NCI-H2081 treated with DMSO at 0.1 percent for 48 hours (cell line): ENCODE results near the gene IGF2R.

Experiments
- DNase-seq: peaks from one replicate; lab custom pipeline; 2025; lab: John Stamatoyannopoulos, UW

The IGF2R gene

DNA sequence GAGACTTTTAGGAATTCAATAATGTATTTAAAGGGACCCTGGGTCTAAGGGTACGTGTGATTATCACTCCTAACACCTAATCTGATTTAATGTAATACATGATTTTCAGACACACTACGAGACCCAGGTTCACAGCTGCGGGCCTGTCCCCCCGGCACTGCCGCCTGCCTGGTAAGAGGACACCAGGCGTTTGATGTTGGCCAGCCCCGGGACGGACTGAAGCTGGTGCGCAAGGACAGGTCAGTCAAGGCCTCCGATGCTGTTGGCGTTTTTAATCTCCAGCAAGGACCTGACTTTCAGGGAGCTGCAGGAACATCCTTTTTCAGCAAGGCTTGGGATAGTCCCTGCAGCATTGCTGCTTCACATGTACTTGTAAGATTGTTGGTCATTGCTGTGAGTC is 58.2 kb downstream of the IGF2R start:
- no peak for DNase-seq

DNA sequence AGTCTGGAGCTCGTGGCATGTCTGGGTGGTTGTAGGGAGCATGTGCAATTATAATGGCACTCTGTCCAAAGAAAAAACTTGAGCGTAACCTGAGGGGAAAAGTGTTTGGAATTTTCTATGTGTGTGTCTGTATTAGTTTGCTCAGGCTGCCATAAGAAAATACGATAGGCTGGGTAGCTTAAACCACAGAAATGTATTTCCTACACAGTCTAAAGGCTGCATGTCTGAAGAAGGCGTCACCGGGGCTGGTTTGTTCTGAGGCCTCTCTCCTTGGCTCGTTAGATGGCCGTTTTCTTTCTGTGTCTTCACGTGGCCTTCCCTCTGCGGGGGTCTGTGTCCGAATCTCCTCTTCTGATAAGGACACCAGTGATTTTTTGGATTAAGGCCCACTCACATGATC is 59.0 kb downstream of the IGF2R start:
- DNase-seq: no peak

DNA sequence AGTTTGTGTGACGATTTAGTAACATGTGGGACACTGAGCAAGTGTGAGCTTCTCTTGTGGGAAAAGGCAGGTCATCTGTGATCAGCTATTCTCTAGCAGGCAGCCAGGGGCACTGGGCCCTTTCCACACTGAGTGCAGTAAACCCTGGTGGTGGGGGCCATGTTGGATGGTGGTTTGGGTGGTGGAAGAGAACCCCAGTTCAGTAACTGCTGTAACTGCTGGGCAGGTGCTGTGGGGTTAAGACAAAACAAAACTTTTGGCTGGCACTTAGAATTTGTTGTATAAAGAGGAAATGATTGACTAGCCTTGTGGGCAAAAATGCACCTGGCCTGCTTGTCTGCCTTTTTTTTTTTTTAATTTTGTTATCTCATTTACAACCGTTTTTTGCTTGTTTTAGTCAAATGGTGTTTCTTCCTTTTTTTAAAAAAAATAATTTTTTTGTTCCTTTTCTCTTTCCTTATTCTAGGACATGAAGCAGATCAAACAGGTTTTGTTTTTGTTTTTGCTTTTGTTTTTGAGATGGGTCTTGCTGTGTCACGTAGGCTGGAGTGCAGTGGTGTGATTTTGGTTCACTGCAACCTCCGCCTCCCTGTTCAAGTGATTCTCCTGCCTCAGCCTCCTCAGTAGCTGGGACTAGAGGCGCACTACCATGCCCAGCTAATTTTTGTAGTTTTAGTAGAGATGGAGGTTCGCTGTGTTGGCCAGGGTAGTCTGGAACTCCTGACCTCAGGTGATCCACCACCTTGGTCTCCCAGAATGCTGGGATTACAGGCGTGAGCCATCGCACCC is 59.8 kb downstream of the IGF2R start:
- no peak for DNase-seq

DNA sequence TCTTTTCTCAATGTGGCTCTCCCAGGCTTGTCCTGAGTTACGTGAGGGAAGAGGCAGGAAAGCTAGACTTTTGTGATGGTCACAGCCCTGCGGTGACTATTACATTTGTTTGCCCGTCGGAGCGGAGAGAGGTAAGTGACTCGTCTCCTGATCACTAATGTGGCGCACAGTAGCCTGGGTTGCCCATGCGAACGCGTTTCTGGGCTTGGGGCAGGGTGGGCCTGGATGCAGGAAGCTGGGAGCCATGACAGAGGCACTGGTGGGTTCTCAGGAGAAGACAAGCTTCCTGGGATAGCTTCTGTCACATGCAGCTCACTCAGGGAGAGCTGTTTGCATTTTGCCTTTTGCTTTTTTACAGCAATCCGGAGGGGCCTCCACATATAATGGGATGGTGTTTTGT is 60.6 kb downstream of the IGF2R start:
- DNase-seq: no peak

DNA sequence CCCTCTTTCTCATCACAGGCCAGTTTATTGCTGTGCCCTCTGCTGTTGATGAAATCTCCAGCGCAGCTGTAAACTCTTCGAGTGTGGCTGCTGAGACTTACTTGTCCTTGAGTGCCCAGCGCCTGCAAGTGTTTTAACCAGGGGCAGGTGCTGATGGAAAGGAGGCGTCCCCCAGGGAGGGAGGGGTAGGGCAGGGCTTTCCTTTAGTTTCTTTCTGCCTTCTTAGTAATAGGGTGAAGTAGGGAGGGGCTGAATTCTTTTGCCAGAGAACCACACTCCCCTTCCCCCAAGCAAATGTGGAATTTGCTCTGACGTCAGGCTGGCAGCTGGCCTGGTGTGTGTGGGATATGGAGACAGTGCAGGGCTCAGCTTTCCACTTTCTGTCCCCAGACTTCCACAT is 61.2 kb downstream of the IGF2R start:
- DNase-seq: no peak

DNA sequence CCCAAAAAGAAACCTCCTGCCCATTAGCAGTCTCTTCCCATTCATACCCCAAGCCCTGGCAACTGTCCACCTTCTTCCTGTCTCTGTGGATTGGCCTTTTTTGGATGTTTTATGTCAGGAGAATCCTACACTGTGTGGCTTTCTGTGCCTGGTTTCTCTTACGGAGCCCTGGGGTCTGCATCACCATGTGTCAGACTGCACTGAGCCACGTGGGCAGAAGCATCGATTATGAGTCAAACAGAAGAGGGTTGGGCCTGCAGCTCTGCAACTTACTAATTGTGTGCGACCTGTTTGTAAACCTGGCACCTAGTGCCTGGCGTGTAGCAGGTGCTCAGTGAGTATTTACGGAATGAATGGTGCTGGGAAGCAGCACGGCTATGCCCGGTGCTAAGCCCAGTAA is 62.6 kb downstream of the IGF2R start:
- DNase-seq: no peak

DNA sequence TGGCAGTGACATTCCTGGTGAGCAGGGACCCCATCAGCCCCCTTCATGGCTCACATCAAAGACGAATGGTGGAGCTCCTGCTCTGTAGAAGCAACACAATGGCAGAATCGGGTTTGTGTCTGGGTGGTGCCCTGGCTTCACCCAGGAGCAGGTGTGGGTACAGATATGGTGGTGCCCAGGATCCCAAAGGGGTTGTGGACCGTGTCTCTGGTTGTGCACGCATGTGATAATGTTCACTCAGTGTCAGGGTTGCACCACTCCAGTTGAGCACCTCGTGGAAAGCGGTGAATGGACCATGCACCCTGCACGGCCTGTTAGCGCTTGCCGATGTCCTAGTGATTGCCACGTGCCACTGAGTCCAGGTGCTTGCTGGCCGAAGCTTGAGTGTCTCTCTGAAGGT is 63.0 kb downstream of the IGF2R start:
- DNase-seq: no peak

DNA sequence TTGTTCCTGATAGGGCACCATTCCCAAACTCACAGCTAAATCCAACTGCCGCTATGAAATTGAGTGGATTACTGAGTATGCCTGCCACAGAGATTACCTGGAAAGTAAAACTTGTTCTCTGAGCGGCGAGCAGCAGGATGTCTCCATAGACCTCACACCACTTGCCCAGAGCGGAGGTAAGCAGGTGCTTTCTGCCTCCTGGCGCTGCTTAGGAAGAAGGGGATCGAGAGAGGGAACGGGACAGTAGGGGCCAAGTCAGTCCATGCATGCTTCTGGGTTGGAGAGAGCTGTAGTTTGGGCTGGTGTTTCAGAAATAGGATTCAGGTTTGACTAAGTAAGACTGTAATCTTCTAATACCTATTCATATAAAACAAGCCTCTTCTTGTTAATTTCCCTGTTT is 63.7 kb downstream of the IGF2R start:
- no peak for DNase-seq

DNA sequence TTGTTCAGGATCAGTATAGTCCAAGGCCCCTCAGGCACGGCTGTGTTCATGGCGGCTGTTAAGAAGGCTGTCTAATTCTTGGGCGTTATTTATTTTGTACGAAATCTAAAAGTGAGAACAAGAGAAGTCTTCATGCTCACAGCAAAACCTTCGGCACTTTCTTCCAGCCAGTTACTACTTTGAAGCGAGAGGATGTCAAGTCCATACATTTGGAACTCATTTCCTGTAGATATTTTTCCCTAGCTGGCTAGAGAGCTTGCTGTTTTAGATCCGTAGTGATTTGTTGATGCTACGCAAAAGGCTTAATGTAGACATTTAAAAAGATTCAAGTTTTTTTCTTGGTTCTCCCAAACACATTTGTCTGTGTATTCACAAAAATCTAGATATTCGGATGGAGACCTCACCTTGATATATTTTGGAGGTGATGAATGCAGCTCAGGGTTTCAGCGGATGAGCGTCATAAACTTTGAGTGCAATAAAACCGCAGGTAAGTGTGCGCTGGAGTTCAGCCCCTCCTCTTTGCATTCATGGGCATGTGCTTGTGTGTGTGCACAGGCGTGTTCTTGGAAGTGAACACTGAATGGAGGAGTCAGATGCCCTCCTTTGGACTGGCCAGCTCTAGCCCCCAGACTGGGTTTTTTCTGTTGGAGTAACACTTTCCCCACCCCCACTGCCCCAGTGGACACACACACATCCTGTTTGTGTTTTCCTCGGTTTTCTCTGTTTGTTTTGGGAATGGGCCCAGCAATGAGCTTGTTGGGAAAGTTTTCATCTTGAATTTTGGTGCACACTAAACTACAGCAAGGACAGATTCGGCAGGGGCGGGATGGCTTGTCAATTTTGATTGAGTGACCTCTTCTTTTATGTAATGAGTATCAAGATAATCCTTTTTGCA is 65.4 kb downstream of the IGF2R start:
- no peak for DNase-seq

DNA sequence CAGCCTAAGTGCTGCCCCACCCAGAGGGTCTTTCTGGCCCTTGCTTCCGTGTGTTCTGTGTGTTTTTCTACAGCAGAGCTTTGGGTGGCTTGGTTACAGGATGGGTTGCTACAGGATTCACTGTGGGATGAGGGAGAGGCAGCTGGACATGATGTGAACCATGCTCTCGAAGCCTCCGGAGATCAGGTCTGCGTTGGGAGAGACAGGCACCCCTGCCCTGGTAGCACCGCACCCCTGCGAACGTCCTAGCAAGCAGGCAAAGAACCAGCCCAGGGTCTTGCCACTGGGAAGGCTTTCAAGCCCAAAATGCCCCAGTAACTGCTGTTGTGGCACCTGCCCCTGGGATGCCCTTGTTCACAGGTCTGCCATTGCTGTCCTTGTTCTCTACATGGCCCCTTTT is 66.4 kb downstream of the IGF2R start:
- no peak for DNase-seq

DNA sequence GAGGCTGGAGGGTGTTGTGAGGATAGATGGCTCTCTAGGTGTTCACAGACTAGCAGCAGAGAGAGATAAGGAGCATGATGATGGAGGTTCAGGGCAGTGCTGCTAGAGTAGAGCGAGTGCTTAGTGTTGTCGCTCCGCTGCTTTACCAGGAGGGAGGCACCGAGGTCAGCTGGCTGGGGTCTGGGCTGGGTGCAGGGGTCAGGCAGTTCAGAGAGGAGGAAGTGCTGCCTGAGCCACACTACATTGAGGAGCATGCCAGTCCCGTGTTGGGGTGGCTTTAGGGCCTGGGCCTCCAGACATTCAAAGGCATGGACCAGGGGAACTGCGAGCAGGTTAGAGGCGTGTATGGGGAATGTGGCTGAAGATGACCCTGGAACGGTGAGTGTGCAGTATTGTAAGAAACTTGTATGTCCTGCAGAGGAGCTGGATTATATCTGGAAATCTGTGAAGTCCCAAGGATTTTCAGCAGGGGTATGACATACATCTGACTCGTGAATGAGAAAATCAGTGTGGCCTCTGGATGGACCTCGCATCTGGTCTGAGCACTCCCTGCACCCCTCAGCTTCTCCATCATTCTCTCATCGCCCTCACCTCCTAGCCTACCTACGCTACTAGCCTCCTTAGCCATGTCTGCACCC is 66.9 kb downstream of the IGF2R start:
- DNase-seq: no peak

DNA sequence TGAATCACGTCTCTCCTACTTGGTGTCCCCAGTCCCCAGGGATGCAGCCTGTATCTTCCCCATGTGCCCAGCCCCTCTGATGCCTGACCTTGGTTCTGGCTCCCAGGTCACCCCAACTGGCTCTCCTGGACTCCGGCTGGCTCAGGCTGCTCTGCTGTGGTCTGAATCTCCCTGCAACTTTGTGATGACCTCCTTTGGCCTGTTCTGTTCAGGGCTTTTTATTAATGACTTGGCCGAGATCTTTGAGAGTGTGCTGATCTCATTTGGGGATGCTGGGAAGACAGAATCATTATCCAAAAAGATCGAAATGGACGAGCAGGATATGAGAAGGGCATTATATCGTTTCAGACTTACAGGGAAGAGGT is 67.4 kb downstream of the IGF2R start:
- no peak for DNase-seq

DNA sequence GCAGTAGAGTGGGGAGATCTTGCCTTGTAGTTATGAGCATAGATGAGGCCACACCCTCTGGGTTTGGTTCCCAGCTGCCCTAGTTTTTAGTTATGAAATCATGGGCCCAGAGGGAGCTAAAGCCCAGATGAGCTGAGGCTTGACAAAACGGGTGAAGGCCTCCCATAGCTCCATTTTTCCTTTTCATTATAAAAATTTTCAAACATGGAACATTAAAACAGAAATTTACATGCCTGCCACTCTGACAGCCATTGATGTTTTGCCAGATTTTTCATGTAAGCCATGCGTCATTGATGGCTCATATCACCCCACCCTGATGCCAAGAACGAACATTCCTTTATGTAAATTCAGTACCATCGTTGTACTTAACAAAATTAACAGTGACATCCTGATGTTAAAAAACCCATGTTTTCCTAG is 67.9 kb downstream of the IGF2R start:
- DNase-seq: no peak

DNA sequence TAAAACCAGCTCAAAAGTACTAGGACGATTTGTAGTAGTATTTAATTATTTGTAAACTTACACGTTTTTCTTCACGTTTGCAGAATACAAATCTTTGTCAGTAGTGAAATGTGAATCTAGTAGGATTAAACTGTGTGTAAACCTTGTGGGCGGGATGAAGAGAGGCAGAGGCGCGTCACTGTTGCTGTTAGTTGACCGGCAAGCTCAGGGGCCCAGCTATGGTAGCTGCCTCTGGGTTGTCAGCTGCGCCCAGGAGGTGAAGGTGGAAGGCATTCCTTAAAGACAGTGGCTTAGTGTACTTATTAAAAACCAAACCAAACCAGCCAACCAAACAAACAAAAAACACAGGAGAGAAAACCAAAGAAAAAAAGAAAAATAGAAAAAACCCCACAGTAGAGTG is 69.6 kb downstream of the IGF2R start:
- no peak for DNase-seq

DNA sequence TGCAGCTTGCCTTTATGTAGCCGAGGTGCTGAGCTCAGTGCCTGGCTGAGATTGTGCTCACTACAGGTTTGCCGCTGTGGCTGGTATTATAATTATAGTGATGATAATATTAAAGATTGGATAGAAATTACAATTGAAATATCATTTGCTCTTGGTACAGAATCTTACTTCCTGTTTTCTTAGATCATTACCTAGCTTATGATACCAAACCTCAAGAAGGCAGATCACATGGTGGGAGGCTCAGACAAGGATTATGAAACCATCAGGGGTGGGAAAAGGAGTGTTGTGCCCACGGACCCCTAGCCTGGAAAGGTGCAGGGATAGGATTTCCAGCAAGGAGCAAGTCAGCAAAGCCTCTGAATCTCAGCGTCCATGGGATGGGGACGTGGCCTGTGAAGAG is 70.6 kb downstream of the IGF2R start:
- no peak for DNase-seq

DNA sequence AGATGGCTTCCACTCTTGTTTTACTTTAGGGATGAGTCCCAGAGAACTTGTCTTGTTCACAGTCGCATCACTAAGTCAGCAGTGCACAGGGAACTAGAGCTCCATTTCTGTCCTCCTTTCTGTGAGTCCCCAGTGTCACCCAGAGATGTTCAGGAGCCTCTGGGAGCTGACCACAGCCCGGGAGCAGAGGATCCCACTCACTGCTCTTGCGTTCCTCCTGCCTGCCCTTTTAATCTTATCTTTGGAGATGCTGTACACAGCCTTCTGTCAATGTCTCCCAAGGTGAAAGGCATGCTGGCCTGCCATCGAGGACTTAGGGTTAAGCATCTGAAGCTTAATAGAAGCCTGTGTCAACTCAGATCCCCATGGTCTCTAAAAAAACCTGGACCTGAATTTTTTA is 71.2 kb downstream of the IGF2R start:
- no peak for DNase-seq

DNA sequence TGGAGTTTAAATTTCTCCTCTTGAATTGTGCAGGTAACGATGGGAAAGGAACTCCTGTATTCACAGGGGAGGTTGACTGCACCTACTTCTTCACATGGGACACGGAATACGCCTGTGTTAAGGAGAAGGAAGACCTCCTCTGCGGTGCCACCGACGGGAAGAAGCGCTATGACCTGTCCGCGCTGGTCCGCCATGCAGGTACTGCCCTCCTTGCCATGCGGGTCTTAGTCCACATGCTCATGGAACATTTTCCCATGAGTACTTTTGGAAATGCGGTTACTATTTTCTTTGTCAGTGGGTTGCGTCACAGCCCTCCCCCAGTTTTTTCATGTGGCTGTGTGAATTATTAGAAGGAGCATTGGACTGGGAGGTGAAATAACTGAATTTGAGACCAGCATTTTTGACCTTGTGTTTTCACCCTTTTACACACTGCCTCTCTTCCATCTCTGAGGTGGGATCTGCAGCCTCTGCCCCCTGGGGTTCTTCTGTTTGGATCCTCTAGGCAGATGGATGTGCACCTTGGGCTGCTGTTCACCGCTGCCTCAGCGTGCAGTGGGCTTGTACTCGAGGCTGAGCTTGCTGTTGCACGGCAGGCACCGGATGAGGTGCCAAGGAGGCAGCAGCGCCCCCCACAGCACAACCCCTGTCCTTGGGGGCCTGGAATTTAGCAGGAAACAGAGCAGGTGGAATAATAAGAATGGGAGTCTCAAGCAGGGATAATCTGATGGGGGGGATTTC is 71.8 kb downstream of the IGF2R start:
- no peak for DNase-seq

DNA sequence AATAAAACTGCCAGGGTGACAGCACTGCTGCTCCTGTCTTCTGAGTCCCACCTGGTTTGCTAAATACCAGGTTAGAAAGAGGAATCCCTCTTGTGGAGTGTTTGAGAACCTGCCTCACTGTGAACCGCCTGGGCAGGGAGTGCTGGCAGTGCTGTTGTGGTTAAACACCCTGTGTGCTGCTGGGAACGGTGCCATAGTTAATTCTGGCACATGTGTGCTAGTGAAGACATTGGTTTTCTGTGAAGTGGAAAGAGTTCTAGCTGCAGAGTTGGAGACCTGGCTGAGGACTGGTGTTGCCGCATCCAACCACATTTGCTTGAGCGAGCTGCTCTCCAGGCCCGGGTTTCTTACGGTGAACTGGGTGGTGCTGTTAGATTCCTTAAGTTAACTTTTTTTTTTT is 72.7 kb downstream of the IGF2R start:
- DNase-seq: no peak

DNA sequence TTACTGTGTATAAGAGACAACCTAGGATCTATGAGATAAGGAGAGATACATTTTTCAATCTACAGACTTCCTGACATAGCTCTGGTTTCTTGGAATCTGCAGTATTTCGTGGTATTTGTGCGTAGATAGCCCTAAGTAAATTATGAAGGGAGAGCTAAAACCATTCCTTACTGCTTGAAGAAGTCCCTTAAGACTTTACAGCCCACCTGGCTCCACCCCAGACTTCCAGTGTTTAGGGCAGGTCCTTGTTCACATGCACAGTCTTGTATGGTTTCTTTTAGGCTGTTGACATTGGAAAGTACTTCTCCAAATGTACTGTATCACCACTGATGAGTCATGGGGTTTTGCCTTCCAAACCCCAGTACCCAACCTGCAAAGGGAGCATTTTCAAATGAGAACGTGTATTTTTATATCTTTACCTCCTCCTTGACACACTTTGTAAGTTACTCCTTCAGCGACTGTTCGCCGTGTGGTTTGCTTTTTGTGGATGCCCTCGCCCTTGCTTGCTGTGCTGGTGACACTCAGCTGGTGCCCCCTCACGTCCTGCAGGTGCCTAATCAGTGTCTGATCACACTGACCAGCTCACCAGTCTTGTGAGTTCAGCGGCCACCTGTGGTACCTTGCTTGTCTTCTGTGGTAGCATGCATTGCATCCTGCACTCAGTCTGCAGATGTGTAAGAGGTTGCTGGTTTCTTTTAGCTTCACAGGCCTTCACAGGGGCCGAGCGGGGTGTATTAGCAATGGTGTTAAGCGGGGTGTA is 73.3 kb downstream of the IGF2R start:
- no peak for DNase-seq

DNA sequence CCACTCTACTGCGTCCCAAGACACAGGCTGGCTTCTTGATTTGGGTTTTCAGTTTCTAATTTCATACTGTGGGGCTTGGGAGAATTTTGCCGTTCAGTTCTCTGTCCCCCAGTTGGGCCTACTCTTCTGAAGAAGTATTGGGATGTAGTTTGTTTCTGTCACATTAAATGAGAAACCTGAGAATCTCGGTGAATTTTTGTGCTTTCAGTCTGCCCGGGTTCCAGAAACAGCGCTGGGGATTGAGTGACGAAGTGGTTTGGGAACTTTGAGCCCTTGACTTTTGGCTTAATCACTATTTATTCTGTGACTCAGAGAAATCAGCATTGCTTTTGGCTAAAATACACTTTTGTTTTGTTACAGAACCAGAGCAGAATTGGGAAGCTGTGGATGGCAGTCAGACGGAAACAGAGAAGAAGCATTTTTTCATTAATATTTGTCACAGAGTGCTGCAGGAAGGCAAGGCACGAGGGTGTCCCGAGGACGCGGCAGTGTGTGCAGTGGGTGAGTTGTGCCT is 74.0 kb downstream of the IGF2R start:
- DNase-seq: no peak

DNA sequence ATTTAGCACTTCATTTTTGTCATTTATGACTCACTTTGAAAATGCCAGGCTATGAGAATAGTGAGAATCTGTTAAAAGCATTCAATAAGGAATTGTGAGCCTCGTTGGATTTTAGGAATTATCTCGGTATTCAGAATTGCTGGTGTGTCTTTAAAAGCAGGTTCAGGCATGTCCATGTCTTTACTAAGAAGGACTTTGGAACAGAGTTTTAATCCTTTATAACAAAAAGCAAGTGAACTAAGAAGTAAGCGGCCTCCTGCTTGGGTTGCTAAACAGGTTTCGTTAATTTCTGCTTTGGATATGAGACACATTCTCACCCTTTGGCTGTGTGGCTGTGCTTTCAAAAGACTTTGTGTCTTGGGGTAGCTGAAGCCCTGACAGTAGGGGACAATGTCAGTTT is 74.9 kb downstream of the IGF2R start:
- no peak for DNase-seq
